ENCODE results near the gene SH3BP5L. TPM values are rescaled to one million over a fixed set of nuclear protein-coding genes. Genes with fewer than 3 reads are reported as not detected.

The SH3BP5L gene
- total RNA-seq, 2 donors from 2014 or later: 23.3 to 35.3 TPM

DNA sequence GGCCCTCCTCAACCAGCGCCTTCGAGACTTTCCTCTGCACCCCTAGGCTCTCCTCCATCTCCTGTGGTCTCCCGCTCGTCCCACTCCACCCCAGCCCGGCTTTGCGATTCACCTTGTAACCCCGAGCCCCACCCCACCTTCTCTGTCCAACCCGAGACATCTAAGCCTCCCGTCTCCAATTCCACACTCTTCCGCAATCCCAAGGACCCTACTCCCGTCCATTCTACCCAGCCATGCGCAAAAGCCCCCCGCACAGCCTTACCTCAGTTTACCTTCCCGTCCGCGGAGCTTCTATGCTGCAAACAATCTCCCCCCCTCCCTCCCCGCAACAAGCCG lies 174 bp downstream of the SH3BP5L start:
- Histone ChIP-seq H3K9me3 (no peaks in the 10 kb centered on the region), H3K27me3 (replicated peaks; ENCODE audit: insufficient read depth) (no peaks in the 10 kb centered on the region), H3K36me3 (no peaks in the 10 kb centered on the region), H3K4me1 (replicated peaks) (peaks cover 8% of the 10 kb centered on the region), H3K27ac (peak overlapping the region; percentile 90 to 98), H3K4me3 (peak overlapping the region; percentile 55 to 81)
- 1% methylated on average over 18 of the region's 18 CpGs for WGBS
- peak; percentile 54 for TF ChIP-seq POLR2A (IDR thresholded peaks at IDR 0.05)
- TF ChIP-seq, protein P1, sequence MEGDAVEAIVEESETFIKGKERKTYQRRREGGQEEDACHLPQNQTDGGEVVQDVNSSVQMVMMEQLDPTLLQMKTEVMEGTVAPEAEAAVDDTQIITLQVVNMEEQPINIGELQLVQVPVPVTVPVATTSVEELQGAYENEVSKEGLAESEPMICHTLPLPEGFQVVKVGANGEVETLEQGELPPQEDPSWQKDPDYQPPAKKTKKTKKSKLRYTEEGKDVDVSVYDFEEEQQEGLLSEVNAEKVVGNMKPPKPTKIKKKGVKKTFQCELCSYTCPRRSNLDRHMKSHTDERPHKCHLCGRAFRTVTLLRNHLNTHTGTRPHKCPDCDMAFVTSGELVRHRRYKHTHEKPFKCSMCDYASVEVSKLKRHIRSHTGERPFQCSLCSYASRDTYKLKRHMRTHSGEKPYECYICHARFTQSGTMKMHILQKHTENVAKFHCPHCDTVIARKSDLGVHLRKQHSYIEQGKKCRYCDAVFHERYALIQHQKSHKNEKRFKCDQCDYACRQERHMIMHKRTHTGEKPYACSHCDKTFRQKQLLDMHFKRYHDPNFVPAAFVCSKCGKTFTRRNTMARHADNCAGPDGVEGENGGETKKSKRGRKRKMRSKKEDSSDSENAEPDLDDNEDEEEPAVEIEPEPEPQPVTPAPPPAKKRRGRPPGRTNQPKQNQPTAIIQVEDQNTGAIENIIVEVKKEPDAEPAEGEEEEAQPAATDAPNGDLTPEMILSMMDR (IDR thresholded peaks at IDR 0.05): no peak
- no peak for TF ChIP-seq POLR2AphosphoS5 (IDR thresholded peaks at IDR 0.05)
- intact Hi-C loops (cut with DNase I): no loop called here
- no peak for DNase-seq (ENCODE audit: low spot score)

DNA sequence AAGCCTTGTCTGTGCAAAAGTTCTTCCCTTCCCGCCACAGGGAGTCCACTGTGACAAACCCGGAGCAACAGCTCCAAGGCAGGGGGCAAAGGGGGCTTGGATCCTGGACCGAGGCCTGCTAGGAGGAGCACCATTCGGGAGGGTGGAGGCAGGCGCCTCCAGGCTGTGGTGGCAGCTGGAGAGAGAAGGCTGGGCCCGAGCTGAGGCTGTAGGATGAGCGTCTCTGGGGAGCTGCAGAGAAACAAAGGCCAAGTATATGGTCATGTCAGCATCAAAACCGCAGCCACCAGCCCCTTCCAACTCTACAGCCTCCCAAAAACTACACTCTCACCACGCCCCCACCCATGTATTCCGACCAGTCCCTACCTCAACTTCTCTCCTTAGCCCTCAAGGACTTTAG lies 579 bp downstream of the SH3BP5L start:
- Histone ChIP-seq H3K4me1 (replicated peaks) (peaks cover 8% of the 10 kb centered on the region), H3K36me3 (no peaks in the 10 kb centered on the region), H3K27ac (peak overlapping the region; percentile 90 to 98), H3K9me3 (no peaks in the 10 kb centered on the region), H3K27me3 (replicated peaks; ENCODE audit: insufficient read depth) (no peaks in the 10 kb centered on the region), H3K4me3 (peak overlapping the region; percentile 55 to 81)
- whole genome bisulfite sequencing: 25% methylated on average over 10 of the region's 10 CpGs
- intact Hi-C loops (cut with DNase I): no loop called here
- no peak for DNase-seq (ENCODE audit: low spot score)
- TF ChIP-seq, protein P1 (IDR thresholded peaks at IDR 0.05): no peak
- no peak for TF ChIP-seq POLR2A (IDR thresholded peaks at IDR 0.05)
- no peak for TF ChIP-seq POLR2AphosphoS5 (IDR thresholded peaks at IDR 0.05)

DNA sequence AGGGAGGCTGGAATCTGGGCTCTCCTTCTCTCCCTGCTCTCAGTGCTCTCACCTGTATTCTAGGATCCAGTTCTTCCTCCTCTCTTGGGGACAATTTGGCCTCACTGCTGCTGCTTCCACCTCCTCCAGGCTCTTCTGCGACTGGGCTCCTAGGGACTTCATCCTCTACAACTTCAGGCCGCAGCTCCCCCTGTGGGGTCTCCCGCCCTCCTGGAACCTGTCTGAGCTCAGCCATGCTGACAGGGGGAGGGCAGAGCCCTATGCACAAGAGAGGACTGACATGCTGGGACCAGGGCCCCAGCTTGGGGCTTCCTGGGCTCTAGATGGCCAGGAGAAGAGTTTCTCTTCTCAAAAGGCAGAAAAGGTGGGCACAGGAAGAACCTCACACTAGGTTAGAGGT lies 1.0 kb downstream of the SH3BP5L start:
- intact Hi-C loops (cut with DNase I): no loop called here
- no peaks in the 10 kb centered on the region for H3K36me3 ChIP-seq
- peaks cover 8% of the 10 kb centered on the region for H3K4me1 ChIP-seq (replicated peaks)
- no peaks in the 10 kb centered on the region for H3K27me3 ChIP-seq (replicated peaks; ENCODE audit: insufficient read depth)
- 97% methylated on average over 3 of the region's 3 CpGs for WGBS
- H3K9me3 ChIP-seq: no peaks in the 10 kb centered on the region
- TF ChIP-seq POLR2AphosphoS5 (IDR thresholded peaks at IDR 0.05) (no peak), POLR2A (IDR thresholded peaks at IDR 0.05) (no peak)
- TF ChIP-seq, protein P1 (IDR thresholded peaks at IDR 0.05): no peak
- peak overlapping the region; percentile 90 to 98 for H3K27ac ChIP-seq
- no peak for DNase-seq (ENCODE audit: low spot score)
- H3K4me3 ChIP-seq: peak overlapping the region; percentile 55 to 81

DNA sequence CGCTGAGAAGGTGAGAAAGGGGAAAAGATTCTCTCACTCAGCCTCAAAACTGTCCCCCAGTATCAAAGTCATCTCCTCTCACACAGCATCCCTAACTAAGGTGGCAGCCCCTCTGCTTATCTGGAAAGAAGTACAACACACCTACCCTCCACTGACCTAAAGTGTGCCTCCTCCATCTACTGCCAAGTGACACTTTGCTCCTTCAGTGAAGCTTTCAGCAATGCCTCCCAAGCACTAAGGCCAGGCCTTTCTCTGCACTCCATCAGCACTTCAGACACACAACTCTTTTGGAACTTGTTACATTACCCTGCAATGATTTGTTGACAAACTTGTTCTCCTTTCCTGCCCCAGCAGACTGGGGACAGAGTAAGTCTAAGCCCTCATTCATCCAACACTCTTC lies 1.4 kb downstream of the SH3BP5L start:
- 100% methylated on average over 1 of the region's 1 CpG for WGBS
- Histone ChIP-seq H3K9me3 (no peaks in the 10 kb centered on the region), H3K4me3 (peak overlapping the region in 1 of 2 donors; percentile 81), H3K36me3 (no peaks in the 10 kb centered on the region), H3K27ac (no peak overlapping the region), H3K27me3 (replicated peaks; ENCODE audit: insufficient read depth) (no peaks in the 10 kb centered on the region), H3K4me1 (replicated peaks) (peaks cover 8% of the 10 kb centered on the region)
- no peak for TF ChIP-seq POLR2AphosphoS5 (IDR thresholded peaks at IDR 0.05)
- no peak for DNase-seq (ENCODE audit: low spot score)
- intact Hi-C loops (cut with DNase I): no loop called here

DNA sequence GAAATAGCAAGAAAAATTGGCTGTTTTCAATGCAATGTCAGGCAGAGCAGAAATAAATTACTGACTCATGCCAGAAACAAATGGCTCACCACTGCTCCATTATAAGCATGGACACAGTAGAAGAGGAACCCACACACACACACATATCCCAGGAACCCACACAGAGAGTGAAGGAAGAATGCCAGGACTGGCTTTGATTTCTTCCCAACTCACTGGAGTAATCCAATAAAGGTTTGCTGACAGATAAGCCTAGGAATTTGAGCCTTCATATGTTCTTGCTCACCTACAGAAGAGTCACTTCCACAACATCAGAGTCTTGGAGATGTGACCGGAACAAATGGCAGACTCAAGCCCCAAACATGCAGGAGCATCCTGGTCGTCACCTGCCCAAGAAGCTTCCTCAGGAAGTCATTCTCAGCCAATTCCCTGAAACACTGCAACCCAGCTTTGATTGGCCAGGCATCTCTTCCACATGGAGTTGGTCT lies 2.2 kb downstream of the SH3BP5L start:
- Histone ChIP-seq H3K4me3 (no peak overlapping the region), H3K9me3 (no peaks in the 10 kb centered on the region), H3K4me1 (replicated peaks) (peaks cover 8% of the 10 kb centered on the region), H3K27me3 (replicated peaks; ENCODE audit: insufficient read depth) (no peaks in the 10 kb centered on the region), H3K36me3 (no peaks in the 10 kb centered on the region), H3K27ac (no peak overlapping the region)
- TF ChIP-seq POLR2A (IDR thresholded peaks at IDR 0.05) (no peak), POLR2AphosphoS5 (IDR thresholded peaks at IDR 0.05) (no peak)
- TF ChIP-seq, protein P1 (IDR thresholded peaks at IDR 0.05): no peak
- intact Hi-C loops (cut with DNase I): no loop called here
- no peak for DNase-seq (ENCODE audit: low spot score)
- WGBS: 85% methylated on average over 2 of the region's 2 CpGs

Data from prostate gland (tissue), 2 donors.